ENCODE data around the gene CADPS2.

DNA sequence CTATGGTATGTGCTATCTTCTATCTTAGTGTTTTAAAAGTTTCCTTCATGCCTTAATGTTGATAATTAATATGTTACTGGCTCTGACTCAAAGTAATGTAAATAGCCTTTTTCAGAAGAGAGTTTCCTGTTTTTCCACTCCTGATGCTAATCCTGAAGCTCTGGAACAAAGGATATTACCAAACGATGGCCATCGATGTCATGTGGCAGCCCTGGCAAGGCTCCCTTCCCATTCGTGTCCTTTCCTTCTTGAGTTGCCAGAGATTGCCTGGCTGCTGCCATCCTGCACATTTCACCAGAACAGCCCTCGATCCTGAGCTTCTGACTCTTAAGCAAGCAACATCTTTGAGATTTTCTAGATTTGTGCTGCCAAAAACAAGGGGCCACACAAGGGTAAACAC lies 233.4 kb downstream of the CADPS2 start:
- TF ChIP-seq, protein P1, sequence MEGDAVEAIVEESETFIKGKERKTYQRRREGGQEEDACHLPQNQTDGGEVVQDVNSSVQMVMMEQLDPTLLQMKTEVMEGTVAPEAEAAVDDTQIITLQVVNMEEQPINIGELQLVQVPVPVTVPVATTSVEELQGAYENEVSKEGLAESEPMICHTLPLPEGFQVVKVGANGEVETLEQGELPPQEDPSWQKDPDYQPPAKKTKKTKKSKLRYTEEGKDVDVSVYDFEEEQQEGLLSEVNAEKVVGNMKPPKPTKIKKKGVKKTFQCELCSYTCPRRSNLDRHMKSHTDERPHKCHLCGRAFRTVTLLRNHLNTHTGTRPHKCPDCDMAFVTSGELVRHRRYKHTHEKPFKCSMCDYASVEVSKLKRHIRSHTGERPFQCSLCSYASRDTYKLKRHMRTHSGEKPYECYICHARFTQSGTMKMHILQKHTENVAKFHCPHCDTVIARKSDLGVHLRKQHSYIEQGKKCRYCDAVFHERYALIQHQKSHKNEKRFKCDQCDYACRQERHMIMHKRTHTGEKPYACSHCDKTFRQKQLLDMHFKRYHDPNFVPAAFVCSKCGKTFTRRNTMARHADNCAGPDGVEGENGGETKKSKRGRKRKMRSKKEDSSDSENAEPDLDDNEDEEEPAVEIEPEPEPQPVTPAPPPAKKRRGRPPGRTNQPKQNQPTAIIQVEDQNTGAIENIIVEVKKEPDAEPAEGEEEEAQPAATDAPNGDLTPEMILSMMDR (IDR thresholded peaks at IDR 0.05) = no peak
- TF ChIP-seq POLR2A (IDR thresholded peaks at IDR 0.05) = no peak
